H1 (cell line): Measurements from ENCODE around the gene UBE2E2. TPM values are rescaled to one million over a fixed set of nuclear protein-coding genes. Genes with fewer than 3 reads are reported as not detected.
"Not testable (repeated sequence)": the region's sequence is repeated elsewhere in the genome, so short reads cannot be mapped to it uniquely, and the experiment has no call there.

Experiments
- CTCF ChIA-PET: fragments of 300-600 bp; sonication (Branson Sonifier 250); formaldehyde crosslinking; loops from one replicate; lab custom pipeline; 2021; ENCODE audit not compliant: partially characterized antibody; lab: Charles Lee
- POLR2A ChIA-PET: fragments of 300-600 bp; sonication (Branson Sonifier 250); formaldehyde crosslinking; loops from one replicate; lab custom pipeline; 2021; ENCODE audit warnings: inconsistent platforms; ENCODE audit not compliant: partially characterized antibody; lab: Charles Lee
- DNase-seq, 2 experiments: peaks; one replicate each; pipeline versions ENCODE4 v3.0.0 to v3.0.0-alpha.2; 2010 to 2022; ENCODE audit warnings: low spot score in 2 of 2, low read depth in 1 of 2, mixed read lengths in 1 of 2
- FAIRE-seq: peaks from 2 replicates; lab custom pipeline; 2011; peaks lifted over from hg19 to GRCh38; lab: Jason Lieb, UNC
- H2AFZ ChIP-seq: 2 replicates; pipeline ENCODE4 v1.8.1; 2012; ENCODE audit warnings: low read length, inconsistent platforms
- H2AK5ac ChIP-seq: 2 replicates; pipeline ENCODE4 v1.6.1; 2013; ENCODE audit warnings: low read depth, low read length
- H2BK120ac ChIP-seq: replicated peaks from 2 replicates; pipeline ENCODE3; 2013; ENCODE audit warnings: low read depth, low read length, inconsistent platforms
- H2BK12ac ChIP-seq: 2 replicates; pipeline ENCODE4 v1.6.1; 2013; ENCODE audit warnings: low read depth, low read length
- H2BK15ac ChIP-seq: 2 replicates; pipeline ENCODE4 v1.6.1; 2013; ENCODE audit warnings: low read length
- H2BK20ac ChIP-seq: 2 replicates; pipeline ENCODE4 v1.6.1; 2013; ENCODE audit warnings: low read length
- H2BK5ac ChIP-seq: 2 replicates; pipeline ENCODE4 v1.6.1; 2013; ENCODE audit warnings: low read depth, low read length
- H3K14ac ChIP-seq: 2 replicates; pipeline ENCODE4 v1.6.1; 2013; ENCODE audit warnings: inconsistent platforms; ENCODE audit not compliant: insufficient read length
- H3K18ac ChIP-seq: 2 replicates; pipeline ENCODE4 v1.6.1; 2013; ENCODE audit warnings: low read length; ENCODE audit errors: extremely low read depth
- H3K23ac ChIP-seq: 2 replicates; pipeline ENCODE4 v1.6.1; 2013; ENCODE audit warnings: inconsistent platforms; ENCODE audit not compliant: insufficient read length
- H3K23me2 ChIP-seq: 2 replicates; pipeline ENCODE4 v1.6.1; 2013; ENCODE audit warnings: low read depth, low read length
- H3K27ac ChIP-seq: 2 replicates; pipeline ENCODE4 v1.6.1; 2011; ENCODE audit warnings: low read depth, low read length, inconsistent platforms
- H3K27me3 ChIP-seq, 4 experiments: replicated peaks in 1 of 4; 1 replicate in 1 of 4; 2 replicates in 3 of 4; pipeline versions ENCODE4 v1.6.1 to v1.8.1; 2011 to 2013; ENCODE audit warnings: low read length in 3 of 4, mild to moderate bottlenecking in 3 of 4, inconsistent platforms in 2 of 4, mixed read lengths in 2 of 4, moderate library complexity in 1 of 4; ENCODE audit not compliant: control insufficient read depth in 3 of 4, insufficient read depth in 3 of 4; ENCODE audit errors: extremely low read depth in 1 of 4
- H3K36me3 ChIP-seq, 4 experiments: 2 replicates each; pipeline versions ENCODE4 v1.6.1 to v1.8.1; 2011 to 2013; ENCODE audit warnings: mild to moderate bottlenecking in 4 of 4, low read length in 3 of 4, moderate library complexity in 2 of 4, control low read depth in 1 of 4, inconsistent platforms in 1 of 4; ENCODE audit not compliant: insufficient read depth in 4 of 4, control insufficient read depth in 2 of 4
- H3K4ac ChIP-seq: replicated peaks from 2 replicates; pipeline ENCODE3; 2013; ENCODE audit warnings: low read length, low read depth, mixed read lengths, inconsistent platforms; ENCODE audit not compliant: insufficient read length
- H3K4me1 ChIP-seq, 4 experiments: replicated peaks in 1 of 4; 1 replicate in 1 of 4; 2 replicates in 3 of 4; pipeline versions ENCODE4 v1.6.1 to v1.8.1; 2011 to 2013; ENCODE audit warnings: low read length in 3 of 4, inconsistent platforms in 2 of 4, mixed read lengths in 1 of 4; ENCODE audit not compliant: insufficient read depth in 4 of 4, control insufficient read depth in 3 of 4
- H3K4me2 ChIP-seq, 2 experiments: 2 replicates each; pipeline versions ENCODE4 v1.6.1 to v1.8.1; 2011 to 2013; ENCODE audit warnings: low read depth in 2 of 2, low read length in 2 of 2, control low read depth in 1 of 2, inconsistent platforms in 1 of 2, mild to moderate bottlenecking in 1 of 2; ENCODE audit not compliant: insufficient read depth in 1 of 2
- H3K4me3 ChIP-seq, 4 experiments: fragments of 200-600, 300-600 bp in 1 of 4; sonication (generic), shearing (Covaris generic), sonication (Bioruptor Twin) in 1 of 4; 2 replicates each; pipeline versions ENCODE4 v1.5.1 to v1.8.1; 2011 to 2016; ENCODE audit warnings: low read length in 4 of 4, low read depth in 3 of 4, control low read depth in 2 of 4, inconsistent platforms in 2 of 4, mild to moderate bottlenecking in 2 of 4, mixed read lengths in 1 of 4, moderate library complexity in 1 of 4; ENCODE audit not compliant: insufficient read depth in 2 of 4; ENCODE audit errors: extremely low read depth in 1 of 4
- H3K56ac ChIP-seq: replicated peaks from 2 replicates; pipeline ENCODE3; 2013; ENCODE audit warnings: low read depth, mild to moderate bottlenecking, mixed read lengths, low read length, inconsistent platforms; ENCODE audit not compliant: insufficient read length
- H3K79me1 ChIP-seq: 2 replicates; pipeline ENCODE4 v1.6.1; 2013; ENCODE audit warnings: low read depth, low read length, control low read depth
- H3K79me2 ChIP-seq, 2 experiments: 2 replicates each; pipeline versions ENCODE4 v1.6.1 to v1.8.1; 2012 to 2013; ENCODE audit warnings: low read length in 2 of 2, mild to moderate bottlenecking in 2 of 2, inconsistent platforms in 1 of 2; ENCODE audit not compliant: insufficient read depth in 2 of 2, control insufficient read depth in 1 of 2
- H3K9ac ChIP-seq, 4 experiments: replicated peaks in 1 of 4; 1 replicate in 1 of 4; 2 replicates in 3 of 4; pipeline versions ENCODE4 v1.6.1 to v1.8.1; 2011 to 2013; ENCODE audit warnings: low read depth in 3 of 4, low read length in 3 of 4, control low read depth in 2 of 4, mild to moderate bottlenecking in 2 of 4, moderate library complexity in 2 of 4, inconsistent platforms in 1 of 4; ENCODE audit errors: extremely low read depth in 1 of 4
- H3K9me3 ChIP-seq, 2 experiments: 2 replicates each; pipeline versions ENCODE4 v1.6.1 to v1.8.1; 2012 to 2013; ENCODE audit warnings: mild to moderate bottlenecking in 2 of 2, moderate library complexity in 2 of 2, control low read depth in 1 of 2, inconsistent platforms in 1 of 2, low read depth in 1 of 2, low read length in 1 of 2, mixed read lengths in 1 of 2; ENCODE audit not compliant: insufficient read depth in 2 of 2
- H4K20me1 ChIP-seq, 2 experiments: replicated peaks in 1 of 2; 2 replicates each; pipeline versions ENCODE3 to v1.8.1; 2011 to 2013; ENCODE audit warnings: inconsistent platforms in 2 of 2, low read length in 2 of 2, mild to moderate bottlenecking in 1 of 2; ENCODE audit not compliant: insufficient read depth in 2 of 2, control insufficient read depth in 1 of 2
- H4K5ac ChIP-seq: 2 replicates; pipeline ENCODE4 v1.6.1; 2013; ENCODE audit warnings: low read length, low read depth, mixed read lengths, inconsistent platforms; ENCODE audit not compliant: insufficient read length
- H4K8ac ChIP-seq: 2 replicates; pipeline ENCODE4 v1.8.0; 2013; ENCODE audit warnings: mild to moderate bottlenecking, moderate library complexity, low read length, inconsistent platforms; ENCODE audit not compliant: insufficient read depth; ENCODE audit errors: extremely low read depth
- H4K91ac ChIP-seq: replicated peaks from 2 replicates; pipeline ENCODE3; 2013; ENCODE audit warnings: low read length, mixed read lengths, inconsistent platforms; ENCODE audit not compliant: insufficient read length
- FOSL1 ChIP-seq: IDR thresholded peaks from 2 replicates; pipeline ENCODE4 v1.6.1; 2011; ENCODE audit warnings: mild to moderate bottlenecking, low read depth, low read length, moderate library complexity; ENCODE audit not compliant: insufficient read depth
- SP4 ChIP-seq: IDR thresholded peaks from 2 replicates; pipeline ENCODE4 v1.6.1; 2012; ENCODE audit warnings: low read length, inconsistent platforms
- WGBS, 2 experiments: shearing (Covaris generic) in 1 of 2; methylation state at CpG; one replicate each; pipeline versions ENCODE4 v1.1.6 to v1.1.7; 2013 to 2015; ENCODE audit warnings: low lambda C conversion rate in 2 of 2, mixed read lengths in 2 of 2, inconsistent platforms in 1 of 2, low coverage in 1 of 2, missing lambda C conversion rate in 1 of 2; ENCODE audit not compliant: insufficient replicate concordance in 2 of 2, insufficient coverage in 1 of 2, insufficient read length in 1 of 2; ENCODE audit errors: extremely low coverage in 1 of 2, missing lambda C conversion rate in 1 of 2; 5-methylcytosine and 5-hydroxymethylcytosine counted together
- polyA plus RNA-seq, 7 experiments: library from polyadenylated mRNA; depleted of rRNA in 3 of 7; stranded (reverse) in 5 of 7; unstranded in 2 of 7; fragments of >200 nt in 5 of 7; fragments of 200-250 nt in 2 of 7; gene quantifications; 1 replicate in 5 of 7; 2 replicates in 1 of 7; 4 replicates in 1 of 7; pipeline versions ENCODE4 v1.2.1 to v1.2.3, GENCODE V29; 2011 to 2013; ENCODE audit warnings: missing spikeins in 2 of 7, mixed read lengths in 2 of 7
- total RNA-seq: library from RNA; stranded (reverse); fragmentation: NEBNext Ultra II Directional; extraction: Animal tissue kit (Norgen Biotek cat#: 25700); gene quantifications from 2 replicates; pipeline ENCODE4 v1.2.1, GENCODE V29; 2021
- TF ChIP-seq, protein P1 (sequence below): IDR thresholded peaks from 2 replicates; pipeline ENCODE4 v1.6.1; 2012; ENCODE audit warnings: low read length, inconsistent platforms

Gene UBE2E2
- total and polyA plus RNA-seq, 2 of the 8 experiments (the other 6 are each of a cell fraction or from before 2014, with no cell fraction given): 57.6 to 70.6 TPM

DNA sequence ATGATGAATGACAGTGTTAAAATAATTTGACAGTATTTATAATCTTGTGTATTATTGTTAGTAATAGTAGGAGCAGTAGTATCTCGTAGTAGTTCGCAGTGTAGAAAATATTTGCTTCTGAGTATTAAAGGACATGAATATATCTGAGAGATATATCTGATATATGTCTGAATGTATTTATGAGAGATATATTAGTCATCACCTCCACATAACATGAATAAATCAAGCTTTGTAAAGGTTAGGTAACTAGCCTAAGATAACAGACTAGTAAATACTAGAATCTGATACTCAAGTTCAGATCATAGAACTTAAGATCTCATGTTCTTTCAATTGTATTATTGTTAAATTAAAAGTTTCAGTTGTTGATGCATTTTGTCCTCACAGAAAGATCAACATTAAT lies 130.5 kb downstream of the UBE2E2 start (continued):
- TF ChIP-seq, protein P1, sequence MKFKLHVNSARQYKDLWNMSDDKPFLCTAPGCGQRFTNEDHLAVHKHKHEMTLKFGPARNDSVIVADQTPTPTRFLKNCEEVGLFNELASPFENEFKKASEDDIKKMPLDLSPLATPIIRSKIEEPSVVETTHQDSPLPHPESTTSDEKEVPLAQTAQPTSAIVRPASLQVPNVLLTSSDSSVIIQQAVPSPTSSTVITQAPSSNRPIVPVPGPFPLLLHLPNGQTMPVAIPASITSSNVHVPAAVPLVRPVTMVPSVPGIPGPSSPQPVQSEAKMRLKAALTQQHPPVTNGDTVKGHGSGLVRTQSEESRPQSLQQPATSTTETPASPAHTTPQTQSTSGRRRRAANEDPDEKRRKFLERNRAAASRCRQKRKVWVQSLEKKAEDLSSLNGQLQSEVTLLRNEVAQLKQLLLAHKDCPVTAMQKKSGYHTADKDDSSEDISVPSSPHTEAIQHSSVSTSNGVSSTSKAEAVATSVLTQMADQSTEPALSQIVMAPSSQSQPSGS: no peak
- TF ChIP-seq FOSL1 (no peak), SP4 (no peak)

DNA sequence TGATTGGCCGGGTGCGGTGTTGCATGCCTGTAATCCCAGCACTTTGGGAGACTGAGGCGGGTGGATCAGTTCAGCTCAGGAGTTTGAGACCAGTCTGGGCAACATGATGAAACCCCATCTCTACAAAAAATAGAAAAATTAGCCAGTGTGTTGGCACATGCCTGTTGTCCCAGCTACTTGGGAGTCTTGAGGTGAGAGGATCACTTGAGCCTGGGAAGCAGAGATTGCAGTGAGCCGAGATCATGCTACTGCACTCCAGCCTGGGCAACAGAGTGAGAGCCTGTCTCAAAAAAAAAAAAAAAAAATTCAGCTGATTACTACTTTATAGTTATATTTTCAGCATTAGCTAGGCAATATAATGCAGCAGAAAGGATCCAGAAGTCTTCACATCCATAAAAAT lies 133.7 kb downstream of the UBE2E2 start:
- not testable (repeated sequence) for H2AFZ ChIP-seq, H3K23me2 ChIP-seq, H4K8ac ChIP-seq, H2BK20ac ChIP-seq, H2AK5ac ChIP-seq, H3K36me3 ChIP-seq, H3K9me3 ChIP-seq, H3K4ac ChIP-seq, H2BK15ac ChIP-seq, H3K14ac ChIP-seq, H4K5ac ChIP-seq, H3K56ac ChIP-seq, FAIRE-seq, H2BK120ac ChIP-seq, H4K91ac ChIP-seq, H3K4me1 ChIP-seq, DNase-seq, H3K23ac ChIP-seq, H3K27me3 ChIP-seq, H3K79me1 ChIP-seq, H3K4me3 ChIP-seq, H3K18ac ChIP-seq, H3K9ac ChIP-seq, H3K79me2 ChIP-seq, H2BK12ac ChIP-seq, H4K20me1 ChIP-seq, H3K4me2 ChIP-seq, H2BK5ac ChIP-seq, H3K27ac ChIP-seq
- WGBS, 2 experiments: 86% methylated on average over 4 of the region's 4 CpGs; no CpG with 5 or more reads in 1 of the 2 experiments
- POLR2A ChIA-PET: interaction anchor here (0.6 kb wide), 1 partner anchor 615 kb away, joined by 3 read pairs; no protein-coding TSS in a partner anchor
- CTCF ChIA-PET: interaction anchor here (0.6 to 0.7 kb wide), 2 partner anchors 25 to 494 kb away, joined by 3 read pairs; no protein-coding TSS in a partner anchor
